ENCODE results near the gene LRRC4. TPM values are rescaled to one million over a fixed set of nuclear protein-coding genes. Genes with fewer than 3 reads are reported as not detected.

LRRC4 gene
- total RNA-seq, 6 experiments from 2014 or later = 1.1 to 2.3 (median 1.5) TPM

- Mint-ChIP-seq H3K9me3 (no peaks in the 10 kb centered on the region), H3K36me3 (ENCODE audit: low read depth) (peaks cover 10% of the 10 kb centered on the region), H3K4me1 (ENCODE audit: low read depth) (peaks cover 21% of the 10 kb centered on the region), H3K4me3 (peak overlapping the region; percentile 84), H3K27ac (peak overlapping the region; percentile 79), H3K27me3 (ENCODE audit: insufficient read depth) (peaks cover 1% of the 10 kb centered on the region; the same call in 1 of the 2 replicates)
- DNase-seq = peak; percentile 95
- TF ChIP-seq CTCF (IDR thresholded peaks at IDR 0.05) = peak; percentile 51
Measured at GRCh38 chr7:128031901-128032604, 816 bp upstream of the LRRC4 start.

DNA sequence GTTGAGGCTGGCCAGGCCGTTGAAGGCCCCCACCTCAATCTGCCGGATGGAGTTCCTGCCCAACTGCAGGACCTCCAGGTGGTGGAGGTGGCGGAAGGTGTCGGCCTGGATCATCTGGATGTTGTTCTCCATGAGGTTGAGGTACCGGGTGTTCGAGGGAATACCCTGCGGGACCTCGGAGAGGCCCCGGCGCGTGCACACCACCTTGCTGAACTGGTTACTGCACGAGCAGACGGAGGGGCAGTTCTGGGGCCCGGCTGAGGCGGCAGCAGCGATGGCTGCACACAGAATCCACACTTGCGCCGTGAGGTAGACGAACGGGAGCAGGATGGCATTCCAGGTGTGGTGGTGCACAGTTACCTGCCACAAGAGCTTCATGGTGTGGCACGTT lies 979 bp downstream of the LRRC4 start:
- no peaks in the 10 kb centered on the region; the same call in 1 of the 2 replicates for H3K27me3 Mint-ChIP-seq (ENCODE audit: insufficient read depth)
- H3K27ac Mint-ChIP-seq = peak overlapping the region; percentile 33; the same call in 1 of the 2 replicates
- DNase-seq = no peak
- peaks cover 10% of the 10 kb centered on the region for H3K36me3 Mint-ChIP-seq (ENCODE audit: low read depth)
- peaks cover 36% of the 10 kb centered on the region for H3K4me1 Mint-ChIP-seq (ENCODE audit: low read depth)
- H3K9me3 Mint-ChIP-seq = no peaks in the 10 kb centered on the region
- H3K4me3 Mint-ChIP-seq = peak overlapping the region; percentile 61
- TF ChIP-seq CTCF (IDR thresholded peaks at IDR 0.05) = no peak

DNA sequence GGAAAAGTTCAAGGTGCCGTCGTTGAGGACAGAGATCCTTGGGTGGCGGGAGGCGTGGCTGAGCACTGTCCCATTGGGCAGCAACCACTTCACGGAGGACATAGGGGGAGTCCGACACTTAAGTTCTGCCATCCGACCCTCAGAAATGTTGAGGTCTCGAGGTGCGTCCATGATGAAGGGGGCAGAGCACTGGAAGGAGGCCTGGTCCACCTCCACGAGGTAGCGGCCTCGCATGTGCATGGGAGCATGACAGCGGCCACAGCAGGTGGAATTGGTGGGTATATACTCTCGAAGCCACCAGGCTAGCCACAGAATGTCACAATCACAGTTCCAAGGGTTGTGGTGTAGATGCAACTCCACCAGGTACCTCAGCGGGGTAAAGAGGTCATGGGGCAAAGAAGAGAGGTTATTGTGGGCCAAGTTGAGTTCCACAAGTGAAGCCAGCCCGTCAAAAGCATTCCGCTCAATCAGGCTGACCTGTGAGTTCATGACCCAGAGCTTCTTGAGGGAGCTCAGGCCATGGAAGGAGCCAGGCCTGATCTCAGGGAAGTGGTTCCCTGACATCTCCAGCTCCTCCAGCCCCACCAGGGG lies 1.7 kb downstream of the LRRC4 start:
- Mint-ChIP-seq H3K9me3 (no peaks in the 10 kb centered on the region), H3K4me3 (peak overlapping the region; percentile 36; the same call in 1 of the 2 replicates), H3K27me3 (ENCODE audit: insufficient read depth) (no peaks in the 10 kb centered on the region; the same call in 1 of the 2 replicates), H3K27ac (no peak overlapping the region), H3K36me3 (ENCODE audit: low read depth) (peaks cover 10% of the 10 kb centered on the region), H3K4me1 (ENCODE audit: low read depth) (peaks cover 40% of the 10 kb centered on the region)
- no peak for TF ChIP-seq CTCF (IDR thresholded peaks at IDR 0.05)
- no peak for DNase-seq

GRCh38 chr7:128027485-128027980 lies 3.7 kb downstream of the LRRC4 start:
- H3K36me3 Mint-ChIP-seq (ENCODE audit: low read depth) = peaks cover 10% of the 10 kb centered on the region
- H3K27ac Mint-ChIP-seq = peak overlapping the region; percentile 38

DNA sequence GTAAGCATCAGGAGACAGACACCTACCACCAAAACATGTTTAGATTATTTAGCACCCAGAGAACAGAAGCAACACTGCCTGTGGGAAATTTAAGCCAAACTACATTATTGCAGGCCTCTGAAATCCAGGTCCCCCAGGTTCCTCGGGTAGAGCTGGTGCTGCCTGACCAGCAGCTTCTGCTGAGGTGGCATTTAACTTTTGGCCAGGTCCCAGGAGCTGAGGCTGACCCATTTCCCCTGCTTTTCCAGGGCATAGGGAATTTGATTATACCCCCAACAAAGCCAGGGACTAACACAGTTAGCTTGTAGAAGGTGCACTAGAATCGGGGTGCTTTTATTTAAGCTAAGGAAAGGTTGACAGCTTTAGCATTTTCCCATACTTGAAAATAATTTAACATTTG lies 4.7 kb downstream of the LRRC4 start:
- Mint-ChIP-seq H3K4me1 (ENCODE audit: low read depth) (peaks cover 70% of the 10 kb centered on the region), H3K9me3 (no peaks in the 10 kb centered on the region), H3K36me3 (ENCODE audit: low read depth) (peaks cover 10% of the 10 kb centered on the region), H3K27ac (peak overlapping the region; percentile 70; the same call in 1 of the 2 replicates), H3K4me3 (no peak overlapping the region), H3K27me3 (ENCODE audit: insufficient read depth) (peaks cover 2% of the 10 kb centered on the region; the same call in 1 of the 2 replicates)
- no peak for TF ChIP-seq CTCF (IDR thresholded peaks at IDR 0.05)
- no peak for DNase-seq

More at GRCh38 chr7:128027485-128027980, 3.7 kb downstream of the LRRC4 start:
- no peak for TF ChIP-seq CTCF (IDR thresholded peaks at IDR 0.05)
- no peaks in the 10 kb centered on the region for H3K9me3 Mint-ChIP-seq
- peak overlapping the region; percentile 9; the same call in 1 of the 2 replicates for H3K4me3 Mint-ChIP-seq
- H3K4me1 Mint-ChIP-seq (ENCODE audit: low read depth) = peaks cover 60% of the 10 kb centered on the region
- H3K27me3 Mint-ChIP-seq (ENCODE audit: insufficient read depth) = peaks cover 2% of the 10 kb centered on the region; the same call in 1 of the 2 replicates
- no peak for DNase-seq

Data from HFFc6 (cell line).